HG03575 (cell line): ENCODE results near the gene C1orf74.
A peak's percentile ranks its signal among the peaks of the same experiment; 100 is the strongest.

Source experiments
- ATAC-seq: cut with Tn5 transposase; IDR thresholded peaks from one replicate; pipeline ENCODE4 v1.9.1; 2021; ENCODE audit not compliant: unreplicated experiment, insufficient number of reproducible peaks, low FRiP score; ENCODE audit errors: extremely low read depth

The C1orf74 gene

GRCh38 chr1:209784265-209785169, at the start of gene C1orf74:
TSS of gene C1orf74 (minus strand) at chr1:209784559. CDS start at chr1:209783634, 925 bp downstream.
- ATAC-seq, result peak; percentile 71

- ATAC-seq, result no peak
Observed at GRCh38 chr1:209831615-209832014, 47.3 kb upstream of the C1orf74 start.

- no peak for ATAC-seq
Observed at GRCh38 chr1:209830722-209831121, 46.4 kb upstream of the C1orf74 start.

GRCh38 chr1:209829716-209830115, 45.4 kb upstream of the C1orf74 start:
- ATAC-seq, result no peak

GRCh38 chr1:209827384-209828262, 43.3 kb upstream of the C1orf74 start, which contains the start of gene UTP25:
TSS of gene UTP25 (plus strand) at chr1:209827972. CDS start at chr1:209828064, 92 bp downstream.
- ATAC-seq, result peak; percentile 74

GRCh38 chr1:209825591-209826434, 41.5 kb upstream of the C1orf74 start:
- ATAC-seq, result no peak

- ATAC-seq, result no peak
Observed at GRCh38 chr1:209823143-209824041, 39.0 kb upstream of the C1orf74 start.

- no peak for ATAC-seq
Observed at GRCh38 chr1:209822706-209823105, 38.3 kb upstream of the C1orf74 start.

- ATAC-seq, result no peak
Observed at GRCh38 chr1:209820986-209821385, 36.6 kb upstream of the C1orf74 start.

- ATAC-seq, result no peak
Observed at GRCh38 chr1:209819058-209819457, 34.7 kb upstream of the C1orf74 start.

GRCh38 chr1:209817691-209818090, 33.3 kb upstream of the C1orf74 start:
- ATAC-seq, result no peak

- ATAC-seq, result no peak
Observed at GRCh38 chr1:209816923-209817322, 32.6 kb upstream of the C1orf74 start.

- no peak for ATAC-seq
Observed at GRCh38 chr1:209815931-209816341, 31.6 kb upstream of the C1orf74 start.

- no peak for ATAC-seq
Observed at GRCh38 chr1:209815490-209815889, 31.1 kb upstream of the C1orf74 start.

- no peak for ATAC-seq
Observed at GRCh38 chr1:209813902-209814301, 29.5 kb upstream of the C1orf74 start.

- no peak for ATAC-seq
Observed at GRCh38 chr1:209810783-209811182, 26.4 kb upstream of the C1orf74 start.

- ATAC-seq, result no peak
Observed at GRCh38 chr1:209809611-209810010, 25.3 kb upstream of the C1orf74 start.

GRCh38 chr1:209808059-209808581, 23.8 kb upstream of the C1orf74 start:
- no peak for ATAC-seq
